Fibroblast of lung (primary cell): Measurements from ENCODE around the gene KRT39. TPM values are rescaled to one million over a fixed set of nuclear protein-coding genes. Genes with fewer than 3 reads are reported as not detected.

Experiments
- DNase-seq, 2 donors: peaks; one replicate each; pipeline versions ENCODE4 v3.0.0 to v3.0.0-alpha.2; 2010; ENCODE audit warnings: low read depth in 2 of 2
- H2AFZ ChIP-seq: 2 replicates; pipeline ENCODE4 v1.5.1; 2012; ENCODE audit warnings: low read length, control low read depth, inconsistent platforms
- H3K27ac ChIP-seq: 2 replicates; pipeline ENCODE4 v1.5.1; 2011; ENCODE audit warnings: low read length, control low read depth; ENCODE audit not compliant: insufficient read depth
- H3K27me3 ChIP-seq: 2 replicates; pipeline ENCODE4 v1.5.1; 2011; ENCODE audit warnings: mild to moderate bottlenecking, low read length; ENCODE audit not compliant: control insufficient read depth, insufficient read depth
- H3K36me3 ChIP-seq: 2 replicates; pipeline ENCODE4 v1.5.1; 2011; ENCODE audit warnings: low read length; ENCODE audit not compliant: control insufficient read depth, insufficient read depth
- H3K4me1 ChIP-seq: 2 replicates; pipeline ENCODE4 v1.5.1; 2011; ENCODE audit warnings: low read length; ENCODE audit not compliant: control insufficient read depth, insufficient read depth; ENCODE audit errors: extremely low read depth
- H3K4me2 ChIP-seq: 2 replicates; pipeline ENCODE4 v1.5.1; 2011; ENCODE audit warnings: low read length, control low read depth; ENCODE audit not compliant: insufficient read depth; ENCODE audit errors: extremely low read depth
- H3K4me3 ChIP-seq, 4 experiments: fragments of 200-600 bp in 1 of 4; sonication (generic) in 1 of 4; replicated peaks in 1 of 4; 2 replicates each; pipeline ENCODE4 v1.5.1; 2011 to 2016; ENCODE audit warnings: low read length in 4 of 4, low read depth in 3 of 4, mild to moderate bottlenecking in 3 of 4, control low read depth in 2 of 4, inconsistent platforms in 1 of 4, mixed read lengths in 1 of 4; ENCODE audit not compliant: insufficient read depth in 1 of 4; ENCODE audit errors: control extremely low read depth in 1 of 4
- H3K79me2 ChIP-seq: 2 replicates; pipeline ENCODE4 v1.5.1; 2012; ENCODE audit warnings: mild to moderate bottlenecking, low read length, inconsistent platforms; ENCODE audit not compliant: control insufficient read depth, insufficient read depth
- H3K9ac ChIP-seq: 2 replicates; pipeline ENCODE4 v1.5.1; 2011; ENCODE audit warnings: mild to moderate bottlenecking, low read length, control low read depth; ENCODE audit not compliant: insufficient read depth
- H3K9me3 ChIP-seq: 2 replicates; pipeline ENCODE4 v1.5.1; 2012; ENCODE audit warnings: low read depth, low read length; ENCODE audit not compliant: control insufficient read depth, insufficient read depth
- H4K20me1 ChIP-seq: 2 replicates; pipeline ENCODE4 v1.5.1; 2011; ENCODE audit warnings: low read length; ENCODE audit not compliant: control insufficient read depth, insufficient read depth; ENCODE audit errors: extremely low read depth
- CTCF ChIP-seq, 2 donors: IDR thresholded peaks in 1 of 2; conservative IDR thresholded peaks in 1 of 2; 1 replicate in 1 of 2; 2 replicates in 1 of 2; pipeline ENCODE4 v1.5.1; 2011 to 2012; ENCODE audit warnings: low read length in 2 of 2, control low read depth in 1 of 2, inconsistent platforms in 1 of 2, low read depth in 1 of 2, mild to moderate bottlenecking in 1 of 2
- EZH2 ChIP-seq: IDR thresholded peaks from 2 replicates; pipeline ENCODE4 v1.5.1; 2012; ENCODE audit warnings: low read length, control low read depth, mild to moderate bottlenecking; ENCODE audit errors: missing control alignments
- polyA plus RNA-seq, 2 donors: library from polyadenylated mRNA; depleted of rRNA in 1 of 2; stranded (reverse) in 1 of 2; unstranded in 1 of 2; fragments of >200 nt; gene quantifications; 2 replicates each; pipeline ENCODE4 v1.2.1, GENCODE V29; 2011 to 2012; ENCODE audit warnings: missing spikeins in 1 of 2
- total RNA-seq: library from RNA; depleted of rRNA; stranded (reverse); fragments of >200 nt; gene quantifications from 2 replicates; pipeline ENCODE4 v1.2.1, GENCODE V29; 2014

Gene KRT39
- total and polyA plus RNA-seq, 2 donors (not counting 1 experiment from before 2014, with no cell fraction given), result 0.22 to 0.33 TPM

GRCh38 chr17:40932608-40933007, 34.1 kb downstream of the KRT39 start:
- Histone ChIP-seq H3K36me3 (no peaks in the 10 kb centered on the region), H3K9ac (no peak overlapping the region), H3K27me3 (no peaks in the 10 kb centered on the region), H3K27ac (no peak overlapping the region), H3K4me2 (no peak overlapping the region), H3K4me1 (no peaks in the 10 kb centered on the region), H4K20me1 (no peaks in the 10 kb centered on the region), H3K9me3 (no peaks in the 10 kb centered on the region), H2AFZ (no peak overlapping the region), H3K79me2 (no peaks in the 10 kb centered on the region), H3K4me3 (no peak overlapping the region)
- TF ChIP-seq CTCF (conservative IDR thresholded peaks at IDR 0.05 in 1 of 2, IDR thresholded peaks at IDR 0.05 in 1 of 2; ENCODE audit: low read depth in 1 of 2, low read length in 2 of 2) (no peak), EZH2 (no peak)
- peak in 1 of 2 donors; percentile 61 for DNase-seq

GRCh38 chr17:40931311-40931710, 35.4 kb downstream of the KRT39 start:
- Histone ChIP-seq H4K20me1 (no peaks in the 10 kb centered on the region), H2AFZ (no peak overlapping the region), H3K27me3 (no peaks in the 10 kb centered on the region), H3K4me1 (no peaks in the 10 kb centered on the region), H3K79me2 (no peaks in the 10 kb centered on the region), H3K4me2 (no peak overlapping the region), H3K36me3 (no peaks in the 10 kb centered on the region), H3K4me3 (no peak overlapping the region), H3K9ac (no peak overlapping the region), H3K27ac (no peak overlapping the region), H3K9me3 (no peaks in the 10 kb centered on the region)
- TF ChIP-seq CTCF (conservative IDR thresholded peaks at IDR 0.05 in 1 of 2, IDR thresholded peaks at IDR 0.05 in 1 of 2; ENCODE audit: low read depth in 1 of 2, low read length in 2 of 2) (no peak), EZH2 (no peak)
- no peak for DNase-seq

- Histone ChIP-seq H4K20me1 (no peaks in the 10 kb centered on the region), H3K27ac (no peak overlapping the region), H3K9me3 (no peaks in the 10 kb centered on the region), H3K79me2 (no peaks in the 10 kb centered on the region), H3K36me3 (no peaks in the 10 kb centered on the region), H3K4me1 (peaks cover 7% of the 10 kb centered on the region), H3K4me2 (no peak overlapping the region), H3K4me3 (no peak overlapping the region), H3K9ac (no peak overlapping the region), H2AFZ (no peak overlapping the region), H3K27me3 (no peaks in the 10 kb centered on the region)
- no peak for DNase-seq
- no peak for TF ChIP-seq CTCF (conservative IDR thresholded peaks at IDR 0.05 in 1 of 2, IDR thresholded peaks at IDR 0.05 in 1 of 2; ENCODE audit: low read depth in 1 of 2, low read length in 2 of 2)
- no peak for TF ChIP-seq EZH2
Measured at GRCh38 chr17:40926341-40926740, 40.4 kb downstream of the KRT39 start.
